GM12878 (cell line): ENCODE data around the gene SAMD1. TPM values are rescaled to one million over a fixed set of nuclear protein-coding genes. Genes with fewer than 3 reads are reported as not detected.

Experiments used
- DPF2 ChIP-seq: fragments of 450-650 bp; IDR thresholded peaks from 2 replicates; pipeline ENCODE4 v1.6.1; 2017; ENCODE audit warnings: mild to moderate bottlenecking
- KDM1A ChIP-seq: fragments of 200-600 bp; sonication (generic); IDR thresholded peaks from 2 replicates; pipeline ENCODE4 v1.6.1; 2016; ENCODE audit warnings: borderline replicate concordance
- POLR2AphosphoS5 ChIP-seq: IDR thresholded peaks from 2 replicates; pipeline ENCODE4 v1.6.1; 2011; ENCODE audit warnings: mild to moderate bottlenecking, low read length, inconsistent platforms
- RCOR1 ChIP-seq: conservative IDR thresholded peaks from 2 replicates; pipeline ENCODE4 v1.6.1; 2012; ENCODE audit warnings: low read depth, low read length, improper control_type of control experiment
- SMC3 ChIP-seq: IDR thresholded peaks from 2 replicates; pipeline ENCODE4 v1.6.1; 2011; ENCODE audit warnings: low read length, improper control_type of control experiment, borderline replicate concordance
- TAF1 ChIP-seq: IDR thresholded peaks from 2 replicates; pipeline ENCODE4 v1.6.1; 2011; ENCODE audit warnings: mild to moderate bottlenecking, low read depth, low read length, borderline replicate concordance
- polyA plus RNA-seq, 11 experiments: library from polyadenylated mRNA; depleted of rRNA in 4 of 11; unstranded in 6 of 11; stranded (reverse) in 5 of 11; fragments of >200 nt; fragmentation: Nextera tagmentation in 4 of 11; fragmentation: Illumina TruSeq in 1 of 11; extraction: Ambion mirVana in 4 of 11; extraction: Trizol in 1 of 11; gene quantifications; 1 replicate in 1 of 11; 2 replicates in 10 of 11; pipeline versions ENCODE4 v1.2.1 to v1.2.3, GENCODE V29; 2011 to 2016; ENCODE audit warnings: inconsistent platforms in 2 of 11, missing spikeins in 2 of 11, low read depth in 1 of 11
- total RNA-seq, 4 experiments: library from RNA; depleted of rRNA in 3 of 4; stranded (reverse); fragments of >200 nt in 3 of 4; fragmentation: Illumina TruSeq in 1 of 4; extraction: Trizol in 1 of 4; gene quantifications; 2 replicates each; pipeline versions ENCODE4 v1.2.1 to v1.2.3, GENCODE V29; 2013 to 2021
- TF ChIP-seq, protein P1 (sequence below): fragments of 450-650 bp; IDR thresholded peaks from 2 replicates; pipeline ENCODE4 v1.6.1; 2016; ENCODE audit warnings: mild to moderate bottlenecking
- TF ChIP-seq, protein P2 (sequence below): fragments of 450-650 bp; conservative IDR thresholded peaks from 2 replicates; pipeline ENCODE4 v1.6.1; 2017; ENCODE audit warnings: mild to moderate bottlenecking, moderate library complexity
- TF ChIP-seq, protein P3 (sequence below): fragments of 450-650 bp; IDR thresholded peaks from 2 replicates; pipeline ENCODE4 v1.6.1; 2016; ENCODE audit warnings: mild to moderate bottlenecking
- TF ChIP-seq, protein P4 (sequence below): fragments of 450-650 bp; formaldehyde crosslinking; IDR thresholded peaks from 2 replicates; pipeline ENCODE4 v1.5.0; 2022; ENCODE audit warnings: mild to moderate bottlenecking, missing genetic modification characterization

The SAMD1 gene
- total and polyA plus RNA-seq, 10 of the 15 experiments (the other 5 are each of a cell fraction or from before 2014, with no cell fraction given), result 3.0 to 71.7 (median 19.3) TPM

DNA sequence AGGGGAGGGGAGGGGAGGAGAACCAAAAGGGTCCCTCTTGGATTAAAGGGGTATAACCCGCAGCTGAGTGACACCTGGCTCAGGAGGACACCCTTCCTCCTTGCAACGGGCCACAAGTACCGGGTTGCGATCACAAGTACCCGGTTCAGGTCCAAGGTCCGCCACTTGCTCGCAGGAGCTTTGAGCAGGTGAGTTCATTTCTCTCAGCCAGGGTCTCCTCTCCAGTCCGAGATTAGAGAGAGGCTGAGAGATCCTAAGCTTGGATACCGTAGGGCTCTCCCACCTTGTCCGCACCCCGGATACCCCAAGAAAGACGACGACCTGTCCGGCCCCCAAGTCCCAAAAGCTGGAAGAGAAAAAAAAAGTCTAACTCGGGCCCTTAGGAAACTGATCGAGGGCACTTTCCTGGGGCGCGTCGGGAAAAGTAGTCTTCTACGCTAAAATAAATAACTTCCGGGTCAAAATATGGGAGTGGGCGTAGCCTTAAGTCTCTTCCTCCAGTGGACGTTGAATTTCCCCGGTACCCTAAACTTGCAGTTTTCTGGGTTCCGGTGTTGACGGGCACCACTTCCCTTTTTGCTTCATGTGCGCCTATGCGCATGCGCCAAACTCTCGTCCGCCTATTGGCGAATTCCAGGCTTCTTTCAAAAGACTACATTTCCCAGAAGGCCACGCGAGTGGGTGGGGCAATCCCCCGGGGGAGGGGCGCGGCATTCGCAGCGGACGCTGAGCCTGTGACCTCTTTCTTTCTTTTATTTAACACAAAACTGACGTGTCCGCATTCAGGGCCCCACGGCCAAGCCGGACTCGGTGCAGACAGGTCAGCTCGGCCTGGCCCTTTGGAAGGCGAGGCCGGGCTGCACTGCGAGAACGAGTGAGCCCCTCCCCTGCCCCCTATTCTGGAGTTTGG, 9.4 kb downstream of the SAMD1 start (continued):
- TF ChIP-seq, protein P1, sequence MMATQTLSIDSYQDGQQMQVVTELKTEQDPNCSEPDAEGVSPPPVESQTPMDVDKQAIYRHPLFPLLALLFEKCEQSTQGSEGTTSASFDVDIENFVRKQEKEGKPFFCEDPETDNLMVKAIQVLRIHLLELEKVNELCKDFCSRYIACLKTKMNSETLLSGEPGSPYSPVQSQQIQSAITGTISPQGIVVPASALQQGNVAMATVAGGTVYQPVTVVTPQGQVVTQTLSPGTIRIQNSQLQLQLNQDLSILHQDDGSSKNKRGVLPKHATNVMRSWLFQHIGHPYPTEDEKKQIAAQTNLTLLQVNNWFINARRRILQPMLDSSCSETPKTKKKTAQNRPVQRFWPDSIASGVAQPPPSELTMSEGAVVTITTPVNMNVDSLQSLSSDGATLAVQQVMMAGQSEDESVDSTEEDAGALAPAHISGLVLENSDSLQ, result peak; percentile 67
- TF ChIP-seq, protein P2, sequence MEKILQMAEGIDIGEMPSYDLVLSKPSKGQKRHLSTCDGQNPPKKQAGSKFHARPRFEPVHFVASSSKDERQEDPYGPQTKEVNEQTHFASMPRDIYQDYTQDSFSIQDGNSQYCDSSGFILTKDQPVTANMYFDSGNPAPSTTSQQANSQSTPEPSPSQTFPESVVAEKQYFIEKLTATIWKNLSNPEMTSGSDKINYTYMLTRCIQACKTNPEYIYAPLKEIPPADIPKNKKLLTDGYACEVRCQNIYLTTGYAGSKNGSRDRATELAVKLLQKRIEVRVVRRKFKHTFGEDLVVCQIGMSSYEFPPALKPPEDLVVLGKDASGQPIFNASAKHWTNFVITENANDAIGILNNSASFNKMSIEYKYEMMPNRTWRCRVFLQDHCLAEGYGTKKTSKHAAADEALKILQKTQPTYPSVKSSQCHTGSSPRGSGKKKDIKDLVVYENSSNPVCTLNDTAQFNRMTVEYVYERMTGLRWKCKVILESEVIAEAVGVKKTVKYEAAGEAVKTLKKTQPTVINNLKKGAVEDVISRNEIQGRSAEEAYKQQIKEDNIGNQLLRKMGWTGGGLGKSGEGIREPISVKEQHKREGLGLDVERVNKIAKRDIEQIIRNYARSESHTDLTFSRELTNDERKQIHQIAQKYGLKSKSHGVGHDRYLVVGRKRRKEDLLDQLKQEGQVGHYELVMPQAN, result 0 out of 2 replicates have a peak, but pooled peaks have one; percentile 72
- TF ChIP-seq POLR2AphosphoS5 (peak; percentile 91), RCOR1 (no peak), SMC3 (no peak), TAF1 (peak; percentile 81), DPF2 (no peak), KDM1A (no peak)
- TF ChIP-seq, protein P3, sequence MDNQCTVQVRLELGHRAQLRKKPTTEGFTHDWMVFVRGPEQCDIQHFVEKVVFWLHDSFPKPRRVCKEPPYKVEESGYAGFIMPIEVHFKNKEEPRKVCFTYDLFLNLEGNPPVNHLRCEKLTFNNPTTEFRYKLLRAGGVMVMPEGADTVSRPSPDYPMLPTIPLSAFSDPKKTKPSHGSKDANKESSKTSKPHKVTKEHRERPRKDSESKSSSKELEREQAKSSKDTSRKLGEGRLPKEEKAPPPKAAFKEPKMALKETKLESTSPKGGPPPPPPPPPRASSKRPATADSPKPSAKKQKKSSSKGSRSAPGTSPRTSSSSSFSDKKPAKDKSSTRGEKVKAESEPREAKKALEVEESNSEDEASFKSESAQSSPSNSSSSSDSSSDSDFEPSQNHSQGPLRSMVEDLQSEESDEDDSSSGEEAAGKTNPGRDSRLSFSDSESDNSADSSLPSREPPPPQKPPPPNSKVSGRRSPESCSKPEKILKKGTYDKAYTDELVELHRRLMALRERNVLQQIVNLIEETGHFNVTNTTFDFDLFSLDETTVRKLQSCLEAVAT, result peak; percentile 68
- TF ChIP-seq, protein P4, sequence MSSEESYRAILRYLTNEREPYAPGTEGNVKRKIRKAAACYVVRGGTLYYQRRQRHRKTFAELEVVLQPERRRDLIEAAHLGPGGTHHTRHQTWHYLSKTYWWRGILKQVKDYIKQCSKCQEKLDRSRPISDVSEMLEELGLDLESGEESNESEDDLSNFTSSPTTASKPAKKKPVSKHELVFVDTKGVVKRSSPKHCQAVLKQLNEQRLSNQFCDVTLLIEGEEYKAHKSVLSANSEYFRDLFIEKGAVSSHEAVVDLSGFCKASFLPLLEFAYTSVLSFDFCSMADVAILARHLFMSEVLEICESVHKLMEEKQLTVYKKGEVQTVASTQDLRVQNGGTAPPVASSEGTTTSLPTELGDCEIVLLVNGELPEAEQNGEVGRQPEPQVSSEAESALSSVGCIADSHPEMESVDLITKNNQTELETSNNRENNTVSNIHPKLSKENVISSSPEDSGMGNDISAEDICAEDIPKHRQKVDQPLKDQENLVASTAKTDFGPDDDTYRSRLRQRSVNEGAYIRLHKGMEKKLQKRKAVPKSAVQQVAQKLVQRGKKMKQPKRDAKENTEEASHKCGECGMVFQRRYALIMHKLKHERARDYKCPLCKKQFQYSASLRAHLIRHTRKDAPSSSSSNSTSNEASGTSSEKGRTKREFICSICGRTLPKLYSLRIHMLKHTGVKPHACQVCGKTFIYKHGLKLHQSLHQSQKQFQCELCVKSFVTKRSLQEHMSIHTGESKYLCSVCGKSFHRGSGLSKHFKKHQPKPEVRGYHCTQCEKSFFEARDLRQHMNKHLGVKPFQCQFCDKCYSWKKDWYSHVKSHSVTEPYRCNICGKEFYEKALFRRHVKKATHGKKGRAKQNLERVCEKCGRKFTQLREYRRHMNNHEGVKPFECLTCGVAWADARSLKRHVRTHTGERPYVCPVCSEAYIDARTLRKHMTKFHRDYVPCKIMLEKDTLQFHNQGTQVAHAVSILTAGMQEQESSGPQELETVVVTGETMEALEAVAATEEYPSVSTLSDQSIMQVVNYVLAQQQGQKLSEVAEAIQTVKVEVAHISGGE, result peak; percentile 69
